ENCODE data around the gene SEC14L2. TPM values are rescaled to one million over a fixed set of nuclear protein-coding genes. Genes with fewer than 3 reads are reported as not detected.

Gene SEC14L2
- total and polyA plus RNA-seq, 2 of the 8 experiments (the other 6 are each of a cell fraction or from before 2014, with no cell fraction given): 2.8 to 3.2 TPM

DNA sequence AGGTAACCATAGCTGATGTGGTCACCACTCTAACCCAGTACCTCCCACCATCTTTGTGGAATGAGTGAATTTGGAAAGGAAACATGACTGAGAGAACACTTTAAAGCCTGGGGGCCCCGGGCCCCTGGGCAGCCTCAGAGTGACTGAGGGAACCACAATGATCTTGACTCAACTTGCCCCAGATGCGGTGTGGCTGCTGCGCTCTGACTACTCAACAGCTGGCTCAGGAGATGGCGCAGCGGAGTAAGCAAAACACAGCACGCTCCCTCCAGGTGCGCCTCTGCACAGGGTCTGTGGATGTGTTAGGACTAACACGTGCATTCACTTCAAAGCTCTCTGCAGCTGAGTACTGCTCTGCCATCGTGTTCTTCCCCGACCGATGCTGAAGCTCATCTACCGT is 15.6 kb upstream of the SEC14L2 start:
- Histone ChIP-seq H2BK5ac (ENCODE audit: low read depth, low read length) (no peak overlapping the region), H3K27ac (ENCODE audit: low read depth, low read length) (no peak overlapping the region), H3K27me3 (replicated peaks in 1 of 4; ENCODE audit: control insufficient read depth in 3 of 4, extremely low read depth in 1 of 4, insufficient read depth in 3 of 4, low read length in 3 of 4) (no peaks in the 10 kb centered on the region), H3K4me3 (ENCODE audit: extremely low read depth in 1 of 4, insufficient read depth in 2 of 4, low read depth in 3 of 4, low read length in 4 of 4) (no peak overlapping the region), H3K56ac (replicated peaks; ENCODE audit: insufficient read length, low read depth, low read length) (no peak overlapping the region), H3K4me2 (ENCODE audit: insufficient read depth in 1 of 2, low read depth in 2 of 2, low read length in 2 of 2) (no peak overlapping the region), H3K79me1 (ENCODE audit: low read depth, low read length) (no peaks in the 10 kb centered on the region), H2AFZ (ENCODE audit: low read length) (no peak overlapping the region), H4K5ac (ENCODE audit: insufficient read length, low read depth, low read length) (no peak overlapping the region), H3K4ac (replicated peaks; ENCODE audit: insufficient read length, low read depth, low read length) (no peak overlapping the region), H4K91ac (replicated peaks; ENCODE audit: insufficient read length, low read length) (no peak overlapping the region), H3K23me2 (ENCODE audit: low read depth, low read length) (no peaks in the 10 kb centered on the region), H2BK120ac (replicated peaks; ENCODE audit: low read depth, low read length) (no peak overlapping the region), H2BK12ac (ENCODE audit: low read depth, low read length) (no peak overlapping the region), H3K36me3 (ENCODE audit: control insufficient read depth in 2 of 4, insufficient read depth in 4 of 4, low read length in 3 of 4) (peaks cover 0 to 4% (median 3%) of the 10 kb centered on the region in 4 experiments; a peak in 4 of 8 replicates), H3K79me2 (ENCODE audit: control insufficient read depth in 1 of 2, insufficient read depth in 2 of 2, low read length in 2 of 2) (no peaks in the 10 kb centered on the region; a peak in 1 of 4 replicates), H2BK20ac (ENCODE audit: low read length) (no peak overlapping the region), H4K20me1 (replicated peaks in 1 of 2; ENCODE audit: control insufficient read depth in 1 of 2, insufficient read depth in 2 of 2, low read length in 2 of 2) (peaks cover 2% of the 10 kb centered on the region in 2 experiments), H2BK15ac (ENCODE audit: low read length) (no peak overlapping the region), H2AK5ac (ENCODE audit: low read depth, low read length) (no peak overlapping the region), H3K9me3 (ENCODE audit: insufficient read depth in 2 of 2, low read depth in 1 of 2, low read length in 1 of 2) (no peaks in the 10 kb centered on the region), H3K18ac (ENCODE audit: extremely low read depth, low read length) (no peak overlapping the region), H3K4me1 (replicated peaks in 1 of 4; ENCODE audit: control insufficient read depth in 3 of 4, insufficient read depth in 4 of 4, low read length in 3 of 4) (peaks cover 0 to 3% (median 0%) of the 10 kb centered on the region in 4 experiments; a peak in 2 of 7 replicates), H3K14ac (ENCODE audit: insufficient read length) (no peak overlapping the region), H3K9ac (replicated peaks in 1 of 4; ENCODE audit: extremely low read depth in 1 of 4, low read depth in 3 of 4, low read length in 3 of 4) (no peak overlapping the region), H4K8ac (ENCODE audit: extremely low read depth, insufficient read depth, low read length) (no peak overlapping the region), H3K23ac (ENCODE audit: insufficient read length) (no peak overlapping the region)
- 93% methylated on average over 12 of the region's 12 CpGs; no CpG with 5 or more reads in 1 of the 2 experiments for WGBS, 2 experiments (ENCODE audit: extremely low coverage in 1 of 2, insufficient coverage in 1 of 2, insufficient read length in 1 of 2, insufficient replicate concordance in 2 of 2, low coverage in 1 of 2, low lambda C conversion rate in 2 of 2, missing lambda C conversion rate in 1 of 2)
- DNase-seq (ENCODE audit: low read depth in 1 of 2, low spot score in 2 of 2) (no peak), FAIRE-seq (no peak)
- CTCF ChIA-PET (ENCODE audit: partially characterized antibody): interaction anchor here (0.6 to 2.5 kb wide), 8 partner anchors 10 to 553 kb away, joined by 3 to 10 read pairs (median 4); no protein-coding TSS in a partner anchor
- POLR2A ChIA-PET (ENCODE audit: partially characterized antibody): interaction anchor here (0.8 to 3.6 kb wide), 9 partner anchors 8 to 58 kb away, joined by 3 to 14 read pairs (median 3); no protein-coding TSS in a partner anchor
- TF ChIP-seq YY1 (IDR thresholded peaks at IDR 0.05; ENCODE audit: low read depth, low read length): no peak
- TF ChIP-seq FOSL1 (IDR thresholded peaks at IDR 0.05; ENCODE audit: insufficient read depth, low read depth, low read length): no peak
- TF ChIP-seq SUZ12 (IDR thresholded peaks at IDR 0.05; ENCODE audit: low read length): no peak
- TF ChIP-seq RAD21 (IDR thresholded peaks at IDR 0.05 in 1 of 2, conservative IDR thresholded peaks at IDR 0.05 in 1 of 2; ENCODE audit: low read depth in 2 of 2, low read length in 2 of 2): no peak
- no peak for TF ChIP-seq MAFK (IDR thresholded peaks at IDR 0.05; ENCODE audit: low read depth, low read length)
- no peak for TF ChIP-seq SAP30 (IDR thresholded peaks at IDR 0.05; ENCODE audit: insufficient read depth, insufficient replicate concordance, low read length)
- no peak for TF ChIP-seq SRF (IDR thresholded peaks at IDR 0.05; ENCODE audit: low read depth, low read length)
- no peak for TF ChIP-seq RNF2 (IDR thresholded peaks at IDR 0.05; ENCODE audit: borderline replicate concordance, low read depth, low read length, missing control alignments, poor library complexity, severe bottlenecking)
- no peak for TF ChIP-seq KDM1A (IDR thresholded peaks at IDR 0.05; ENCODE audit: borderline replicate concordance, low read length)
- TF ChIP-seq, protein P1, sequence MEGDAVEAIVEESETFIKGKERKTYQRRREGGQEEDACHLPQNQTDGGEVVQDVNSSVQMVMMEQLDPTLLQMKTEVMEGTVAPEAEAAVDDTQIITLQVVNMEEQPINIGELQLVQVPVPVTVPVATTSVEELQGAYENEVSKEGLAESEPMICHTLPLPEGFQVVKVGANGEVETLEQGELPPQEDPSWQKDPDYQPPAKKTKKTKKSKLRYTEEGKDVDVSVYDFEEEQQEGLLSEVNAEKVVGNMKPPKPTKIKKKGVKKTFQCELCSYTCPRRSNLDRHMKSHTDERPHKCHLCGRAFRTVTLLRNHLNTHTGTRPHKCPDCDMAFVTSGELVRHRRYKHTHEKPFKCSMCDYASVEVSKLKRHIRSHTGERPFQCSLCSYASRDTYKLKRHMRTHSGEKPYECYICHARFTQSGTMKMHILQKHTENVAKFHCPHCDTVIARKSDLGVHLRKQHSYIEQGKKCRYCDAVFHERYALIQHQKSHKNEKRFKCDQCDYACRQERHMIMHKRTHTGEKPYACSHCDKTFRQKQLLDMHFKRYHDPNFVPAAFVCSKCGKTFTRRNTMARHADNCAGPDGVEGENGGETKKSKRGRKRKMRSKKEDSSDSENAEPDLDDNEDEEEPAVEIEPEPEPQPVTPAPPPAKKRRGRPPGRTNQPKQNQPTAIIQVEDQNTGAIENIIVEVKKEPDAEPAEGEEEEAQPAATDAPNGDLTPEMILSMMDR (IDR thresholded peaks at IDR 0.05; ENCODE audit: control extremely low read depth in 1 of 3, insufficient read depth in 1 of 3, low read depth in 1 of 3, low read length in 3 of 3): no peak
